ENCODE data around the gene BABAM2.

The BABAM2 gene

DNA sequence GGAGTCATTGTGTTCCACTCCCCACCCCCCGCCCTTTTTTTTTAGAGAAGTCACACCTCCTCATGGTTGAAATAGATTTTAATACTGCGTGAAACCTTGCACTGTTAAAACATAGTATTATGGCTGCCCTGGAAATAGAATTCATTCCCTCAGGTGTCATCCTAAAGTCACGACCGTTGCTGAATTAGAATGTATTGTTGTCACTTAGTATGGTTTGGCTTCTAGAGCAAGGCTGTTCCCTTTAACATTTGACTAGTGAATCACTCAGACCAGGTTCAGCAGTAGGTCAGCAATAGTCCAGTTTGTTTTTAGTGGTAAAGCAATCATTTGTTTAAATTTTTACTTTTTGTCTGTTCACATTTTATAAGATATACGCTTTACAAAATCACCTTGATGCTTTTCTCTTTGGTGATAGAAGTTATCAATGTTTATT, 1.2 kb downstream of the BABAM2 start:
- POLR2A ChIA-PET = interaction anchor here (2.0 kb wide), 1 partner anchor 93 kb away, joined by 5 read pairs; no protein-coding TSS in a partner anchor
- H3K36me3 ChIP-seq (ENCODE audit: control insufficient read depth in 2 of 2, insufficient read depth in 1 of 2, low read length in 2 of 2) = peaks cover 0 to 20% of the 10 kb centered on the region in 2 experiments; a peak in 1 of 3 replicates
- peaks cover 6% of the 10 kb centered on the region; the same call in 1 of the 2 replicates for H3K4me1 ChIP-seq (ENCODE audit: control insufficient read depth, insufficient read depth, low read length)
- no peak overlapping the region for H3K4me3 ChIP-seq (ENCODE audit: low read depth, low read length)
- no peak overlapping the region for H3K27ac ChIP-seq (ENCODE audit: extremely low read depth, low read depth, low read length)
- CTCF ChIA-PET = no interaction called here
- H3K9me3 ChIP-seq (ENCODE audit: control insufficient read depth, insufficient read depth, low read depth, low read length) = no peaks in the 10 kb centered on the region
- TF ChIP-seq ZBTB48 (tag by site-specific recombination; IDR thresholded peaks at IDR 0.05) (no peak), ZNF76 (tag by site-specific recombination; IDR thresholded peaks at IDR 0.05; ENCODE audit: borderline replicate concordance, low read depth) (no peak), ZNF214 (tag by site-specific recombination; IDR thresholded peaks at IDR 0.05; ENCODE audit: borderline replicate concordance) (no peak), ZNF19 (tag by site-specific recombination; IDR thresholded peaks at IDR 0.05; ENCODE audit: low read depth) (no peak)
- TF ChIP-seq, protein P1, sequence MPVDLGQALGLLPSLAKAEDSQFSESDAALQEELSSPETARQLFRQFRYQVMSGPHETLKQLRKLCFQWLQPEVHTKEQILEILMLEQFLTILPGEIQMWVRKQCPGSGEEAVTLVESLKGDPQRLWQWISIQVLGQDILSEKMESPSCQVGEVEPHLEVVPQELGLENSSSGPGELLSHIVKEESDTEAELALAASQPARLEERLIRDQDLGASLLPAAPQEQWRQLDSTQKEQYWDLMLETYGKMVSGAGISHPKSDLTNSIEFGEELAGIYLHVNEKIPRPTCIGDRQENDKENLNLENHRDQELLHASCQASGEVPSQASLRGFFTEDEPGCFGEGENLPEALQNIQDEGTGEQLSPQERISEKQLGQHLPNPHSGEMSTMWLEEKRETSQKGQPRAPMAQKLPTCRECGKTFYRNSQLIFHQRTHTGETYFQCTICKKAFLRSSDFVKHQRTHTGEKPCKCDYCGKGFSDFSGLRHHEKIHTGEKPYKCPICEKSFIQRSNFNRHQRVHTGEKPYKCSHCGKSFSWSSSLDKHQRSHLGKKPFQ (tag by site-specific recombination; IDR thresholded peaks at IDR 0.05) = no peak
- TF ChIP-seq, protein P2, sequence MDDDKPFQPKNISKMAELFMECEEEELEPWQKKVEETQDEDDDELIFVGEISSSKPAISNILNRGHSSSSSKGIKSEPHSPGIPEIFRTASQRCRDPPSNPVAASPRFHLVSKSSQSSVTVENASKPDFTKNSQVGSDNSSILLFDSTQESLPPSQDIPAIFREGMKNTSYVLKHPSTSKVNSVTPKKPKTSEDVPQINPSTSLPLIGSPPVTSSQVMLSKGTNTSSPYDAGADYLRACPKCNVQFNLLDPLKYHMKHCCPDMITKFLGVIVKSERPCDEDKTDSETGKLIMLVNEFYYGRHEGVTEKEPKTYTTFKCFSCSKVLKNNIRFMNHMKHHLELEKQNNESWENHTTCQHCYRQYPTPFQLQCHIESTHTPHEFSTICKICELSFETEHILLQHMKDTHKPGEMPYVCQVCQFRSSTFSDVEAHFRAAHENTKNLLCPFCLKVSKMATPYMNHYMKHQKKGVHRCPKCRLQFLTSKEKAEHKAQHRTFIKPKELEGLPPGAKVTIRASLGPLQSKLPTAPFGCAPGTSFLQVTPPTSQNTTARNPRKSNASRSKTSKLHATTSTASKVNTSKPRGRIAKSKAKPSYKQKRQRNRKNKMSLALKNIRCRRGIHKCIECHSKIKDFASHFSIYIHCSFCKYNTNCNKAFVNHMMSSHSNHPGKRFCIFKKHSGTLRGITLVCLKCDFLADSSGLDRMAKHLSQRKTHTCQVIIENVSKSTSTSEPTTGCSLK (tag by site-specific recombination; IDR thresholded peaks at IDR 0.05) = no peak
- TF ChIP-seq, protein P3, sequence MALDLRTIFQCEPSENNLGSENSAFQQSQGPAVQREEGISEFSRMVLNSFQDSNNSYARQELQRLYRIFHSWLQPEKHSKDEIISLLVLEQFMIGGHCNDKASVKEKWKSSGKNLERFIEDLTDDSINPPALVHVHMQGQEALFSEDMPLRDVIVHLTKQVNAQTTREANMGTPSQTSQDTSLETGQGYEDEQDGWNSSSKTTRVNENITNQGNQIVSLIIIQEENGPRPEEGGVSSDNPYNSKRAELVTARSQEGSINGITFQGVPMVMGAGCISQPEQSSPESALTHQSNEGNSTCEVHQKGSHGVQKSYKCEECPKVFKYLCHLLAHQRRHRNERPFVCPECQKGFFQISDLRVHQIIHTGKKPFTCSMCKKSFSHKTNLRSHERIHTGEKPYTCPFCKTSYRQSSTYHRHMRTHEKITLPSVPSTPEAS (tag by site-specific recombination; IDR thresholded peaks at IDR 0.05) = no peak

DNA sequence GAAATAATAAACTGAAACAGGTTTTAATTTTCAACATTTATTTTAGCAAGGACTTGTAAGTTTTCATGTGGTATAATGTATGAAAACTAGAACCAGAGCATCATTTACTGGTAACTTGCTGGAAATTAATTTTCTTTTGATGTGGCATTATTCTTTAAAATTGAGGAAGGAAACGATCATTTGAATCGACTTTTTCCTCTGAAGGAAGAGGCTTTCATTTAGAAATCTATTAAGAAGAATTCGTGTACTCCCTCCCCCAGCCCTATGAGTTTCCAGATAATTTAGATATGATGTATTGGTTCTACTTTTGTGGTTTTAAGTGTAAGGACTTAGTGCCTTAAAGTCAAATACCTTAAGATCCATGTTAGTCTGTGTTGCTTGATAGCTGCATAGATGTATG, 2.5 kb downstream of the BABAM2 start:
- ChIA-PET POLR2A (interaction anchor here (1.1 kb wide), 1 partner anchor 12 kb away, joined by 3 read pairs; no protein-coding TSS in a partner anchor), CTCF (no interaction called here)
- H3K4me3 ChIP-seq (ENCODE audit: low read depth, low read length) = no peak overlapping the region
- H3K36me3 ChIP-seq (ENCODE audit: control insufficient read depth in 2 of 2, insufficient read depth in 1 of 2, low read length in 2 of 2) = peaks cover 0 to 27% of the 10 kb centered on the region in 2 experiments; a peak in 1 of 3 replicates
- no peaks in the 10 kb centered on the region for H3K9me3 ChIP-seq (ENCODE audit: control insufficient read depth, insufficient read depth, low read depth, low read length)
- TF ChIP-seq GLI4 (tag by site-specific recombination; IDR thresholded peaks at IDR 0.05) (no peak), ZNF324 (tag by site-specific recombination; IDR thresholded peaks at IDR 0.05) (no peak), KLF7 (tag by site-specific recombination; IDR thresholded peaks at IDR 0.05; ENCODE audit: borderline replicate concordance) (no peak), ZNF114 (tag by site-specific recombination; IDR thresholded peaks at IDR 0.05) (no peak), PRDM1 (tag by site-specific recombination; IDR thresholded peaks at IDR 0.05) (no peak), ZNF621 (tag by site-specific recombination; IDR thresholded peaks at IDR 0.05) (no peak), ZNF354C (tag by site-specific recombination; IDR thresholded peaks at IDR 0.05; ENCODE audit: borderline replicate concordance, low read depth) (no peak), KLF10 (tag by site-specific recombination; IDR thresholded peaks at IDR 0.05) (no peak), ZNF48 (tag by site-specific recombination; IDR thresholded peaks at IDR 0.05) (no peak), ZNF624 (tag by site-specific recombination; IDR thresholded peaks at IDR 0.05) (no peak), MEIS1 (CRISPR knock-in tag; IDR thresholded peaks at IDR 0.05; ENCODE audit: borderline replicate concordance) (no peak)
- TF ChIP-seq, protein P4, sequence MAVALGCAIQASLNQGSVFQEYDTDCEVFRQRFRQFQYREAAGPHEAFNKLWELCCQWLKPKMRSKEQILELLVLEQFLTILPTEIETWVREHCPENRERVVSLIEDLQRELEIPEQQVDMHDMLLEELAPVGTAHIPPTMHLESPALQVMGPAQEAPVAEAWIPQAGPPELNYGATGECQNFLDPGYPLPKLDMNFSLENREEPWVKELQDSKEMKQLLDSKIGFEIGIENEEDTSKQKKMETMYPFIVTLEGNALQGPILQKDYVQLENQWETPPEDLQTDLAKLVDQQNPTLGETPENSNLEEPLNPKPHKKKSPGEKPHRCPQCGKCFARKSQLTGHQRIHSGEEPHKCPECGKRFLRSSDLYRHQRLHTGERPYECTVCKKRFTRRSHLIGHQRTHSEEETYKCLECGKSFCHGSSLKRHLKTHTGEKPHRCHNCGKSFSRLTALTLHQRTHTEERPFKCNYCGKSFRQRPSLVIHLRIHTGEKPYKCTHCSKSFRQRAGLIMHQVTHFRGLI (tag by site-specific recombination; IDR thresholded peaks at IDR 0.05) = no peak
- H3K27ac ChIP-seq (ENCODE audit: extremely low read depth, low read depth, low read length) = no peak overlapping the region
- peaks cover 2% of the 10 kb centered on the region; the same call in 1 of the 2 replicates for H3K4me1 ChIP-seq (ENCODE audit: control insufficient read depth, insufficient read depth, low read length)
